A549 (cell line): ENCODE measurements around the gene IL17B.

Source experiments
- CTCF ChIP-seq: fragments of >200 bp; sonication (Bioruptor Twin); formaldehyde crosslinking; IDR thresholded peaks from 3 replicates; pipeline ENCODE4 v1.5.1; 2016
- HMGXB4 ChIP-seq: fragments of 250-450 bp; sonication (Bioruptor Pico); IDR thresholded peaks from 2 replicates; pipeline ENCODE4 v1.5.0; 2021; ENCODE audit warnings: mild to moderate bottlenecking, moderate library complexity, borderline replicate concordance
- KDM1A ChIP-seq: fragments of 200-600 bp; sonication (generic); IDR thresholded peaks from 2 replicates; pipeline ENCODE4 v1.6.1; 2016; ENCODE audit warnings: low read depth, mild to moderate bottlenecking
- PBX3 ChIP-seq: IDR thresholded peaks from 2 replicates; pipeline ENCODE4 v1.6.1; 2012
- RFX5 ChIP-seq: fragments of 450-650 bp; IDR thresholded peaks from 2 replicates; pipeline ENCODE4 v1.7.1; 2014; ENCODE audit warnings: antibody characterized with exemption, mild to moderate bottlenecking, moderate library complexity

GRCh38 chr5:149402291-149402690, 23.2 kb upstream of the IL17B start:
- TF ChIP-seq HMGXB4 (CRISPR knock-in tag) (no peak), CTCF (no peak), RFX5 (no peak), PBX3 (no peak), KDM1A (no peak)
